Neural progenitor cell (in vitro differentiated cells): ENCODE measurements around the gene IL36A. TPM values are rescaled to one million over a fixed set of nuclear protein-coding genes. Genes with fewer than 3 reads are reported as not detected.
A peak's percentile ranks its signal among the peaks of the same experiment; 100 is the strongest.

Source experiments
- DNase-seq: peaks from one replicate; pipeline ENCODE4 v3.0.0-alpha.2; 2016; ENCODE audit warnings: low spot score
- H2AFZ ChIP-seq: fragments of 200-600 bp; sonication (generic); replicated peaks from 2 replicates; pipeline ENCODE4 v1.6.1; 2016; ENCODE audit warnings: antibody characterized with exemption
- H3F3A ChIP-seq: fragments of 200-600 bp; sonication (generic); 2 replicates; pipeline ENCODE4 v1.6.1; 2016; ENCODE audit warnings: antibody characterized with exemption, low read depth
- H3K27ac ChIP-seq: fragments of 200-600 bp; sonication (generic); 2 replicates; pipeline ENCODE4 v1.5.1; 2016; ENCODE audit warnings: mild to moderate bottlenecking
- H3K27me3 ChIP-seq: fragments of 200-600 bp; sonication (generic); 2 replicates; pipeline ENCODE4 v1.6.1; 2016; ENCODE audit warnings: mild to moderate bottlenecking, moderate library complexity
- H3K36me3 ChIP-seq: fragments of 200-600 bp; sonication (generic); 2 replicates; pipeline ENCODE4 v1.5.1; 2016
- H3K4me1 ChIP-seq: fragments of 200-600 bp; sonication (generic); 2 replicates; pipeline ENCODE4 v1.6.1; 2016; ENCODE audit warnings: mixed run types
- H3K4me2 ChIP-seq: fragments of 200-600 bp; sonication (generic); 2 replicates; pipeline ENCODE4 v1.6.1; 2016
- H3K4me3 ChIP-seq: fragments of 200-600 bp; sonication (generic); 2 replicates; pipeline ENCODE4 v1.5.1; 2016
- H3K79me2 ChIP-seq: fragments of 200-600 bp; sonication (generic); 2 replicates; pipeline ENCODE4 v1.6.1; 2016; ENCODE audit warnings: low read depth
- H3K9ac ChIP-seq: fragments of 200-600 bp; sonication (generic); 2 replicates; pipeline ENCODE4 v1.6.1; 2016
- H3K9me3 ChIP-seq: fragments of 200-600 bp; sonication (generic); 2 replicates; pipeline ENCODE4 v1.5.1; 2016; ENCODE audit warnings: low read depth
- H4K20me1 ChIP-seq: fragments of 200-600 bp; sonication (generic); 2 replicates; pipeline ENCODE4 v1.6.1; 2016; ENCODE audit warnings: low read depth
- H3K27ac Mint-ChIP-seq: 3 replicates; pipeline ENCODE4 v1.8.0; 2021; ENCODE audit warnings: mixed read lengths
- H3K27me3 Mint-ChIP-seq: 2 replicates; pipeline ENCODE4 v1.8.0; 2022; ENCODE audit warnings: low read depth, mild to moderate bottlenecking, inconsistent platforms, moderate library complexity, mixed read lengths; ENCODE audit not compliant: insufficient read depth
- H3K36me3 Mint-ChIP-seq: 3 replicates; pipeline ENCODE4 v1.8.0; 2021; ENCODE audit warnings: mixed read lengths
- H3K4me1 Mint-ChIP-seq: 3 replicates; pipeline ENCODE4 v1.8.0; 2021; ENCODE audit warnings: mixed read lengths
- H3K4me3 Mint-ChIP-seq: 3 replicates; pipeline ENCODE4 v1.8.0; 2021; ENCODE audit warnings: mild to moderate bottlenecking, moderate library complexity, mixed read lengths
- H3K9me3 Mint-ChIP-seq: 3 replicates; pipeline ENCODE4 v1.8.0; 2020; ENCODE audit warnings: mixed read lengths
- EZH2 ChIP-seq: fragments of 200-600 bp; sonication (generic); IDR thresholded peaks from 2 replicates; pipeline ENCODE4 v1.6.1; 2017; ENCODE audit warnings: antibody characterized with exemption, mild to moderate bottlenecking, moderate library complexity
- EZH2phosphoT487 ChIP-seq: fragments of 200-600 bp; sonication (generic); IDR thresholded peaks from 2 replicates; pipeline ENCODE4 v1.6.1; 2017; ENCODE audit warnings: antibody characterized with exemption
- total RNA-seq: library from RNA; depleted of rRNA; stranded (reverse); fragments of >200 nt; gene quantifications from 2 replicates; pipeline ENCODE4 v1.2.3, GENCODE V29; 2015; ENCODE audit warnings: low replicate concordance
- TF ChIP-seq, protein P1 (sequence below): fragments of 200-600 bp; sonication (generic); IDR thresholded peaks from 2 replicates; pipeline ENCODE4 v1.5.1; 2017; ENCODE audit warnings: antibody characterized with exemption, mild to moderate bottlenecking

The IL36A gene
- total RNA-seq, 1 donor from 2014 or later = not detected

DNA sequence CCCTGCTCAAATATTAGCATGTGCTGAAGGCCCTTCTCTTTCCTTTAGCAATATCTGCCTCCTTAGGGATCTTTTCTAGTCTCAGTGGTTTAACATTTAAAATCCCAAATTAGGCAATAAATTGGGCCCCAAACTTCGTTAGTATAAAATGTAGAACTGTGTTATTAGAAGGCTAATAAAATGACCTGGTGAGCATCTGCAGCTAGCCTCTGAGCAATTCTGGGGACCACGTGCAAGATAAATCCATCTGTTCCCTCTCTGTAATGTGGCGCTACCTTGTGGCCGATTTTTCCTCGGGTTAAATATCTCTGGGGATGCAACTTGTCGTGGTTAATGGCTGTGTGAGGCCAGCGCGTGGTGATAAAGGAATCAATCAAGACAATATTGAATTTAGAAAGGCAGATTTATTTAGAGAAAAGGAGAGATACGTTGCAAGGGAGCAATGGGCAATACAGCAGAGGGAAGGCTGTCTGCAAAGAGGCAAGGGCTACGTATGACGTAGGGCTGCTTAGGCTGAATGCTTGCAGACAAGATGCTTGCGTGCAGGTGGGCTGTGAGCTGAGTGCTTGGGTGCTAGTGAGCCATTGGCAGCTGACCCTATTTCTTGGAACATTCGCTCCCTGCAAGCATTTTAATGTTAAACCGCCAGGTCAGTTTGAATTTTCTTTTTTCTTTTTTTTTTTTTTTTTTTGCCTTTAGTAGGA is 46.0 kb upstream of the IL36A start:
- H4K20me1 ChIP-seq = no peaks in the 10 kb centered on the region
- no peaks in the 10 kb centered on the region for H3K4me1 Mint-ChIP-seq
- H3K79me2 ChIP-seq = no peaks in the 10 kb centered on the region
- no peak overlapping the region for H3K9ac ChIP-seq
- no peak overlapping the region for H3K4me3 ChIP-seq
- no peaks in the 10 kb centered on the region for H3K4me1 ChIP-seq
- no peaks in the 10 kb centered on the region for H3K9me3 Mint-ChIP-seq
- no peak overlapping the region for H3K4me3 Mint-ChIP-seq
- H3K9me3 ChIP-seq = no peaks in the 10 kb centered on the region
- H3K27me3 Mint-ChIP-seq = peaks cover 3% of the 10 kb centered on the region
- peak; percentile 18 for DNase-seq
- no peak overlapping the region for H3K4me2 ChIP-seq
- H2AFZ ChIP-seq = peak overlapping the region; percentile 31
- no peaks in the 10 kb centered on the region for H3K27me3 ChIP-seq
- no peaks in the 10 kb centered on the region for H3F3A ChIP-seq
- TF ChIP-seq EZH2 (no peak), EZH2phosphoT487 (no peak)
- TF ChIP-seq, protein P1, sequence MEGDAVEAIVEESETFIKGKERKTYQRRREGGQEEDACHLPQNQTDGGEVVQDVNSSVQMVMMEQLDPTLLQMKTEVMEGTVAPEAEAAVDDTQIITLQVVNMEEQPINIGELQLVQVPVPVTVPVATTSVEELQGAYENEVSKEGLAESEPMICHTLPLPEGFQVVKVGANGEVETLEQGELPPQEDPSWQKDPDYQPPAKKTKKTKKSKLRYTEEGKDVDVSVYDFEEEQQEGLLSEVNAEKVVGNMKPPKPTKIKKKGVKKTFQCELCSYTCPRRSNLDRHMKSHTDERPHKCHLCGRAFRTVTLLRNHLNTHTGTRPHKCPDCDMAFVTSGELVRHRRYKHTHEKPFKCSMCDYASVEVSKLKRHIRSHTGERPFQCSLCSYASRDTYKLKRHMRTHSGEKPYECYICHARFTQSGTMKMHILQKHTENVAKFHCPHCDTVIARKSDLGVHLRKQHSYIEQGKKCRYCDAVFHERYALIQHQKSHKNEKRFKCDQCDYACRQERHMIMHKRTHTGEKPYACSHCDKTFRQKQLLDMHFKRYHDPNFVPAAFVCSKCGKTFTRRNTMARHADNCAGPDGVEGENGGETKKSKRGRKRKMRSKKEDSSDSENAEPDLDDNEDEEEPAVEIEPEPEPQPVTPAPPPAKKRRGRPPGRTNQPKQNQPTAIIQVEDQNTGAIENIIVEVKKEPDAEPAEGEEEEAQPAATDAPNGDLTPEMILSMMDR = peak; percentile 32
- no peaks in the 10 kb centered on the region for H3K36me3 ChIP-seq
- H3K27ac Mint-ChIP-seq = no peak overlapping the region
- H3K27ac ChIP-seq = no peak overlapping the region
- no peaks in the 10 kb centered on the region for H3K36me3 Mint-ChIP-seq

DNA sequence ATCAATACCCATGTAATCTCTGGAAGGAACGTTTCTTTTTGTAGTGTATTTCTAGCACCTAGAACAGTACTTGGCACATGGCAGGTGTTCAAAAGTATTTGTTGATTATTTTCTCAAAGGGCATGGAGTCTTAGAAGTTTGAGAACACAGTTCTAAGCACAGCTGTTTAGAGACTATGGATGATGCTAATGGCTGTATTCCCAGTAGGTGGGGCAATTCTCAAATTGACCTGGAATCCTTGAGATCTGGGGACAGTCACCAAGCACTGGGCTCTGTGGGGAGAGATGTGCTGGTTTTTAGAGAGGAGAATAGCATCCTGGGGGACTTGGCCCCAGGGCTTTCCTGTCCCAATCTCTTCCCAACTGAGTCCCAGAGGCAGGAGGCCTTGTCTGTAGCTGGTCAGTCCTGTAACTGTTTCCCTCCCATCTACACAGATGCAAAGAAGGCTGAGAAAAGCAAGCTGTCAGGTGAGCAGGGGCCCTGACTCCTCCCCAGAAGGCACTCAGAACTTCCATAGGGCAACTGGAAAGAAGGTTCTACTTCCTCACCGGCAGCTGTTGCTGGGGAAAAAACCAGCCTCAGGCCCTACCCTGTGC is 44.9 kb upstream of the IL36A start:
- H3K79me2 ChIP-seq = no peaks in the 10 kb centered on the region
- no peak overlapping the region for H3K27ac ChIP-seq
- DNase-seq = no peak
- Mint-ChIP-seq H3K27ac (no peak overlapping the region), H3K9me3 (no peaks in the 10 kb centered on the region), H3K4me1 (no peaks in the 10 kb centered on the region), H3K27me3 (peaks cover 3% of the 10 kb centered on the region), H3K36me3 (no peaks in the 10 kb centered on the region), H3K4me3 (no peak overlapping the region)
- no peaks in the 10 kb centered on the region for H3K36me3 ChIP-seq
- H3K9me3 ChIP-seq = no peaks in the 10 kb centered on the region
- H3K9ac ChIP-seq = no peak overlapping the region
- H4K20me1 ChIP-seq = no peaks in the 10 kb centered on the region
- H2AFZ ChIP-seq = no peak overlapping the region
- H3K4me3 ChIP-seq = no peak overlapping the region
- no peaks in the 10 kb centered on the region for H3K4me1 ChIP-seq
- H3K27me3 ChIP-seq = no peaks in the 10 kb centered on the region
- TF ChIP-seq EZH2 = no peak
- TF ChIP-seq, protein P1 = peak; percentile 30
- no peak for TF ChIP-seq EZH2phosphoT487
- H3K4me2 ChIP-seq = no peak overlapping the region
- no peaks in the 10 kb centered on the region for H3F3A ChIP-seq

DNA sequence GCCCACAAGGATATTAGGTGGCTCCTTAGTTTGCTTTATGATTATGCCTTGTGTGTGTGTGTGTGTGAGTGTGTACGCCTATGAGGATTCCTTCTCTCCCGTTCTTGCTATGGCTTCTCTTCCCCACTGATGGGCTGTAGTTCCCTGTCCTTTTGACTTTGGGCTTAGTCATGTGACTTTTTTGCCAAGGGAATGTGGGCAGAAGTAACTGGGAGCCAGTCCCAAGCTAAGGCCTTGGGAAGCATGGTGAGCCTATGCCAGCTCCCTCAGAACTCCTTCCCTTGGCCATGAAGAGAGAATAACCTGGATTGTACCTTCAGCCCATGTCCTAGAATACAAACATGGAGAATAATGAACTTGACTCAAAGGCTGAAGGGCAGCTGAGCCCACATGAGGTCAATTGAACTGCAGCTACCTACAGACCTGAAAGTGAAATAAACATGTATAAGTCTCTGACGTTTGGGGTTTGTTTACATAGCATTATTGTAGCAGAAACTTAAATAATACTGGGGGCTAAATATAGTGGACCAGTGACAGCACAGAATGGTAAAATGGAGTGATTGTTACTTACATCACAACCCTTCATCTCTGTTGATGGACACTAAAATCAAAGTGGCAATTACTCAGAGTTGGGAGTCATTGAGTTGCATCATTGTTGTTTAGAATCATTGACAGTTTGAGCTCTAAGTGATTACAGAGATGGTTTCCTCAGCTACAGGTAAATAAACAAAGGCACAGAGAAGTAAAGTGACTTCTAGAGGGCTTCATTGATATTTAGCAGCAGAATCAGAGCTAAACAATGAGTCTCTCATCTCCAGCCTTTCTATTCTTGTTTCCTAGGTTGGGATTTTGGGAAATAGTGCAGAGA is 42.7 kb upstream of the IL36A start:
- TF ChIP-seq, protein P1 = no peak
- TF ChIP-seq EZH2 (no peak), EZH2phosphoT487 (no peak)
- H3K27ac Mint-ChIP-seq = no peak overlapping the region
- no peaks in the 10 kb centered on the region for H3K9me3 ChIP-seq
- no peak overlapping the region for H3K27ac ChIP-seq
- no peak overlapping the region for H2AFZ ChIP-seq
- no peaks in the 10 kb centered on the region for H3K79me2 ChIP-seq
- no peaks in the 10 kb centered on the region for H3K36me3 Mint-ChIP-seq
- peaks cover 14% of the 10 kb centered on the region for H3K27me3 ChIP-seq
- H3K4me3 ChIP-seq = no peak overlapping the region
- peaks cover 3% of the 10 kb centered on the region for H3K27me3 Mint-ChIP-seq
- no peaks in the 10 kb centered on the region for H4K20me1 ChIP-seq
- no peaks in the 10 kb centered on the region for H3K9me3 Mint-ChIP-seq
- H3K36me3 ChIP-seq = no peaks in the 10 kb centered on the region
- no peak overlapping the region for H3K4me2 ChIP-seq
- no peaks in the 10 kb centered on the region for H3K4me1 Mint-ChIP-seq
- DNase-seq = no peak
- H3F3A ChIP-seq = no peaks in the 10 kb centered on the region
- H3K4me1 ChIP-seq = no peaks in the 10 kb centered on the region
- H3K4me3 Mint-ChIP-seq = no peak overlapping the region
- H3K9ac ChIP-seq = no peak overlapping the region
